Right atrium auricular region (tissue), 2 donors: ENCODE measurements around the gene LTBP1. TPM values are rescaled to one million over a fixed set of nuclear protein-coding genes. Genes with fewer than 3 reads are reported as not detected.

Experiments used
- DNase-seq: peaks from one replicate; pipeline ENCODE4 v3.0.0-alpha.2; 2019; ENCODE audit warnings: low spot score
- H3K27ac ChIP-seq, 2 donors: fragments of 200-600 bp; sonication (generic); 1 replicate in 1 of 2; 2 replicates in 1 of 2; pipeline ENCODE4 v1.5.1; 2016 to 2019
- H3K27me3 ChIP-seq, 2 donors: fragments of 200-600 bp; sonication (generic); one replicate each; pipeline versions ENCODE4 v1.5.1 to v1.6.0; 2017 to 2019
- H3K36me3 ChIP-seq: fragments of 200-600 bp; sonication (generic); one replicate; pipeline ENCODE4 v1.5.1; 2016
- H3K4me1 ChIP-seq, 2 donors: fragments of 200-600 bp; sonication (generic); one replicate each; pipeline versions ENCODE4 v1.5.1 to v1.6.0; 2017 to 2019
- H3K4me3 ChIP-seq, 2 donors: fragments of 200-600 bp; sonication (generic); 1 replicate in 1 of 2; 2 replicates in 1 of 2; pipeline ENCODE4 v1.5.1; 2017 to 2019; ENCODE audit warnings: mild to moderate bottlenecking in 1 of 2, moderate library complexity in 1 of 2
- H3K9me3 ChIP-seq, 2 donors: fragments of 200-600 bp; sonication (generic); one replicate each; pipeline ENCODE4 v1.5.1; 2019
- CTCF ChIP-seq, 2 donors: fragments of 200-600 bp; sonication (generic); IDR thresholded peaks; one replicate each; pipeline ENCODE4 v1.5.1; 2019; ENCODE audit warnings: antibody characterized with exemption in 2 of 2
- total RNA-seq, 2 donors: library from RNA; depleted of rRNA; stranded (reverse); fragments of >200 nt; gene quantifications; one replicate each; pipeline ENCODE4 v1.1.0, GENCODE V29; 2016

Gene LTBP1
- total RNA-seq, 2 donors from 2014 or later: 168 to 291 TPM

GRCh38 chr2:32922501-32922900 lies 24.3 kb upstream of the LTBP1 start:
- no peak for DNase-seq
- no peaks in the 10 kb centered on the region for H3K4me1 ChIP-seq

GRCh38 chr2:32923109-32923508 lies 23.6 kb upstream of the LTBP1 start:
- TF ChIP-seq CTCF (IDR thresholded peaks at IDR 0.05): no peak
- no peak for DNase-seq

More at GRCh38 chr2:32922501-32922900, 24.3 kb upstream of the LTBP1 start:
- no peak for TF ChIP-seq CTCF (IDR thresholded peaks at IDR 0.05)
- Histone ChIP-seq H3K9me3 (no peaks in the 10 kb centered on the region), H3K27me3 (no peaks in the 10 kb centered on the region), H3K36me3 (no peaks in the 10 kb centered on the region), H3K4me3 (no peak overlapping the region), H3K27ac (no peak overlapping the region)

GRCh38 chr2:32925283-32925815 lies 21.4 kb upstream of the LTBP1 start:
- no peak for DNase-seq
- Histone ChIP-seq H3K36me3 (no peaks in the 10 kb centered on the region), H3K4me1 (no peaks in the 10 kb centered on the region), H3K27ac (no peak overlapping the region), H3K4me3 (no peak overlapping the region), H3K9me3 (no peaks in the 10 kb centered on the region), H3K27me3 (no peaks in the 10 kb centered on the region)
- TF ChIP-seq CTCF (IDR thresholded peaks at IDR 0.05): no peak

More at GRCh38 chr2:32923109-32923508, 23.6 kb upstream of the LTBP1 start:
- H3K27ac ChIP-seq: no peak overlapping the region
- H3K27me3 ChIP-seq: no peaks in the 10 kb centered on the region
- H3K9me3 ChIP-seq: no peaks in the 10 kb centered on the region
- H3K4me1 ChIP-seq: no peaks in the 10 kb centered on the region
- no peak overlapping the region for H3K4me3 ChIP-seq
- no peaks in the 10 kb centered on the region for H3K36me3 ChIP-seq

GRCh38 chr2:32925976-32926707 lies 20.6 kb upstream of the LTBP1 start:
- no peaks in the 10 kb centered on the region for H3K36me3 ChIP-seq
- H3K27me3 ChIP-seq: no peaks in the 10 kb centered on the region
- TF ChIP-seq CTCF (IDR thresholded peaks at IDR 0.05): no peak
- H3K4me3 ChIP-seq: no peak overlapping the region
- DNase-seq: no peak
- no peak overlapping the region for H3K27ac ChIP-seq
- H3K4me1 ChIP-seq: no peaks in the 10 kb centered on the region
- no peaks in the 10 kb centered on the region for H3K9me3 ChIP-seq

- no peak for TF ChIP-seq CTCF (IDR thresholded peaks at IDR 0.05)
- DNase-seq: no peak
- H3K27me3 ChIP-seq: no peaks in the 10 kb centered on the region
Observed at GRCh38 chr2:32926708-32927084, 20.1 kb upstream of the LTBP1 start.

More at GRCh38 chr2:32926708-32927084, 20.1 kb upstream of the LTBP1 start:
- H3K27ac ChIP-seq: no peak overlapping the region
- no peak overlapping the region for H3K4me3 ChIP-seq
- no peaks in the 10 kb centered on the region for H3K36me3 ChIP-seq
- H3K4me1 ChIP-seq: no peaks in the 10 kb centered on the region
- no peaks in the 10 kb centered on the region for H3K9me3 ChIP-seq
